ENCODE results near the gene KIRREL3. TPM values are rescaled to one million over a fixed set of nuclear protein-coding genes. Genes with fewer than 3 reads are reported as not detected.

The KIRREL3 gene
- total RNA-seq, 1 experiment from 2014 or later: 1.4 TPM

DNA sequence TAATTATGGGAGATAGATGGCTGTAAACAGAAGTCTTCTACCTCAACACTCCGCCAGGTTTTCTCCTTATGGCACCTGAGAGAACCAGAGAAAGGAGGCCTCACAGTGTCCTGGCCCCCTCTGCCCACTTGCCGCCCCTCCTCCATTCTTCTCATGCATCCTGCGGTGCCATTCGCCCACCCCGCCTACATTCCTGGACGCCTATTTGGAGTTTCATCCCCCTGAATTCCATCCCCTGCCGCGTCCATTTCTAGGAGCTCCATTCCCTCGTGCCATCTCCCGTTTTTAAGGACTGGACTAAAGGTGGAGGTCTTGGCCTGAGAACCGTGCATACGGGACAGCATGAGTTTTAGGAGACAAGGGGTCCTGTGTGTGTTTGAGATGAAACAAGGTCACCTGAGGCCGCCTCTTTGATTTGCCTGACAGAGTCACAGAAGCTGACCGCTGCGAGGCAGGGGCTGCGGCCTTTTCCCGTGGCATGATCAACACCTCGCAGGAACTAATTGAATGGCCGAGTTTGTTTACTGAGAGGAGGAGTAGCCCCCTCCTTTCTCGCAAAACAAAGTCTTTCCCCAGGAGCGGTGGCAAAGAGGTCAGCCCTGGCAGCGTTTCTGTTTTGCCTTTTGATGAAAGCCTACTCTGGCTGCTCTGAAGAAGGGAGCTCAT, 398.9 kb downstream of the KIRREL3 start:
- DNase-seq (ENCODE audit: low spot score): no peak

- no peak for DNase-seq (ENCODE audit: low spot score)
Measured at GRCh38 chr11:126601136-126601535, 399.4 kb downstream of the KIRREL3 start.

DNA sequence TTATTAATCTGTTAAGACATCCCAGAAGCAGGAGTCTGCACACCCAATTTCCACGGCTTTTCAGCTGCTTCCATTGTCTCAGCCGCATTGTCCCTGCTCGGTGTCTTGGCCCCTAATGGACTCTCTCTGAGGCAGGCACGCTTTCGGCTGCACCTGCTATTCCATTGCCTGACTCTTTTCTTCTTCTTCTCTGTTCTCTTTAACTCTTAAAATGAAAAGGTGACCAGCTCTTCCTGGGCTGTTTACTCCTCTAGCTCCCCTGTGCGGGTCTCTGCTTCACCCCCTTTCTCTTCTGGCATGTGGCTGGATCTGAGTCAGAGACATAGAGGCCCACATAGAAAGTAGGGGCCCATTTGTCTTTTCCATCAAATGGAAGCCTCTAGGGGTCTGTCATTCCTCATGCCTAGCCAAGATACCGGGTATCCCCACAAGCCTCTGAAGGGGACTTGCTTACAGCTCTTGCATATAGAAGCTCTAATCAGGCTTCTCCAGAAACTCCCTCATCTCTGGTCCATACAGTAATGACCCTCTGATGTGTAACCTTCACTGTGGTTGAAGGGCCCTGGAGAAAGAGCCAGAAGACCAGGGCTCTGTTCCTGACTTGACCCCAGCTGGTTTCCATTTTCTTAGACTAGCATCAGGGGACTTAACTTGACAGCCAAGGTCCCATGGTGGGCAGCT, 401.2 kb downstream of the KIRREL3 start:
- DNase-seq (ENCODE audit: low spot score): no peak

DNA sequence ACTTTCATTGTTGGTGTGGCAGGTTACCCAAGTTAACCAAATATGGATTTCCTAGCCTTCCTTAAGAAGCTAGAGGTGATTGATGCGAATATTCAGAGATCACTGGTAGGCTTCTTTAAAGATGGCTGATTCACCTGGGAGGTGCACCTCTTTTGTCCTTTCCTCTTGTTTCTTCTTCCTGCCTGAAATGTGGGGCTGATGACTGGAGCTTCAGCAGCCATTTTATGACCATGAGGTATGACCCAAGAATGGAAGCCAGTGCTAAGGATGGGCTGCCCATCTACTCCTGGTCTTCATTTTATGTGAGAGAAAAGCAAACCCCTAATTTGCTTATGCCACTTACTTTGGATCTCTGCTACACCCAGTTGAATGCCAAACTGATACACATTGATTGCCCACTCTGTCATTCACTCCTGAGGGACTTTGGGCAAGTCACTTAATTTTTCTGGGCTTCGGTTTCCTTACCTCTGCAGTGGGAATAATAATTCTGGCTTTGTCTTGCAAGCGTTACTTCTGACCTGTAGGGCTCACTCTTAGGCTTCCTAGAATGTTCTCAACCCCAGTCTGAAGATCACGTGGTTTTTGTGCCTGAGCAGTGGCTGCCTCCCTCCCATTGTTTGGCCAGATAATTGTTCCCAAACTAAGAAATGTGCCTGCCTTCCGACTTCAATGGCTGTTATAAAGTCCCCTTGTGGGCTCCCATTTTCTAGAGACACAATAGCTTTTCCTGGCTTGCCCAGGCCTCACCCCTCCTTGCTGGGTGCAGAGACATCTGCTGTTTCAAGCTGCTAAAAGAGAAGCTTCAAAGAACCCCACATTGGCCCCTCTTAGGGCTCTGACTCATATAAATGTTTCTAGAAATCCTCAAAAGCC, 402.0 kb downstream of the KIRREL3 start:
- DNase-seq (ENCODE audit: low spot score): no peak

DNA sequence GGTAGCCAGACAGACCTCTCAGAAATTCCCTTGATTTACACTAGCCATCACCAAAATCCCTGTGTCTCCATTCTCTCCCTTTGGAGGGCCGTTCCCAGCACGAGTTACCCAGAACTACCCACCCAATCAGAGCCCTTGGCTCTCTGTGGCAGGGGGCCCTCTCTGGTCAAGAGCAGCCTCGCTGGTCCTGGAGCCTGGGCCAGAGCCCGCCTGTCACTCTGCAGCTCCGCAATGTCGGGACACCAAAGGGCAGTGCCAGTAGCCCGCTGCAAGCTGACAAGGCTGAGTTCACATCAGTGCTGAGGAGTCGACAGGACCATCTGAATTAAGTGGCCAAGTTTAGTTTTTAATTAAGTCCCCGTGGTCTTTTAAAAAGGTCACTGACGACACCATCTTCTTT, 403.5 kb downstream of the KIRREL3 start:
- no peak for DNase-seq (ENCODE audit: low spot score)

GRCh38 chr11:126596474-126596873, 404.1 kb downstream of the KIRREL3 start:
- no peak for DNase-seq (ENCODE audit: low spot score)

DNA sequence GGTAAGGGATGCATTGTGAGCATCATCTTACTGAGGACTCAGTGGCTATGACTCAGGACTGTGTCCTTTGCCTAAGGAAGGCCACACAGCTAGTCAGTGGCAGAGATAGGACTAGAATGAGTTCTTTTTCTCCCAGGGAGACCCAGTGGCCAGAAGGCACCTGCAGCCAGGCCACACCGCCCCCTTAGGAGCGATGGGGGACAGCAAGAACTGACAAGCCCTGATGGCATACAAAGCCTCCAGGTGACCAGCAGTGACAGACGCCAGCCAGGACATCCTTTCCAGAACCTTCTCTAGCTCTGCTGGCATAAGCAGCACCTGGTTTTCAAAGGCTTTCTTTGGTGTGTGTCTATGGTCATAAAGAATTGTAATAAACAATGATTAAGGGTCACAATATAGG, 405.0 kb downstream of the KIRREL3 start:
- no peak for DNase-seq (ENCODE audit: low spot score)

DNA sequence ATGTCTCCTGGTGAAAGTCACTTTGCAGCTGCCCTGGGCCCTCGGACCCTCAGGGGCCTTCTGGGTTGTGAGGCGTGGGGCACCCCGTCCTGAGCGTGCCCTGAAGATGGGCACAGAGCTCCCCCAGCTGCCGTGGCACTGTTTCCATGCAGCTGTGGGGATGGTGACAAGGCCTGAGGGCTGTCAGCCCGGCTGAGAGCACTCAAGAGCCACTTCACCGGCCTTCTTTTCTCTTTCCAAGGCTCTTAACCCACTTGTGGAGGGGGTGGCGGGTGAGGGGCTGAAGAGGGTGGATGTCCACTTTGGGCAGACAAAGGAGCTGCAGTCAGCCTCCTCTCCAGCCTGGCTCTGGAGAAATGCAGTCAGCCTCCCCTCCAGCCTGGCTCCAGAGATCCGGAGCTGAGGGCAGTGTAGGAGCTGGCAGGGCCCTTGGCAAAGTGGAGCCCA, 405.6 kb downstream of the KIRREL3 start:
- DNase-seq (ENCODE audit: low spot score): no peak

DNA sequence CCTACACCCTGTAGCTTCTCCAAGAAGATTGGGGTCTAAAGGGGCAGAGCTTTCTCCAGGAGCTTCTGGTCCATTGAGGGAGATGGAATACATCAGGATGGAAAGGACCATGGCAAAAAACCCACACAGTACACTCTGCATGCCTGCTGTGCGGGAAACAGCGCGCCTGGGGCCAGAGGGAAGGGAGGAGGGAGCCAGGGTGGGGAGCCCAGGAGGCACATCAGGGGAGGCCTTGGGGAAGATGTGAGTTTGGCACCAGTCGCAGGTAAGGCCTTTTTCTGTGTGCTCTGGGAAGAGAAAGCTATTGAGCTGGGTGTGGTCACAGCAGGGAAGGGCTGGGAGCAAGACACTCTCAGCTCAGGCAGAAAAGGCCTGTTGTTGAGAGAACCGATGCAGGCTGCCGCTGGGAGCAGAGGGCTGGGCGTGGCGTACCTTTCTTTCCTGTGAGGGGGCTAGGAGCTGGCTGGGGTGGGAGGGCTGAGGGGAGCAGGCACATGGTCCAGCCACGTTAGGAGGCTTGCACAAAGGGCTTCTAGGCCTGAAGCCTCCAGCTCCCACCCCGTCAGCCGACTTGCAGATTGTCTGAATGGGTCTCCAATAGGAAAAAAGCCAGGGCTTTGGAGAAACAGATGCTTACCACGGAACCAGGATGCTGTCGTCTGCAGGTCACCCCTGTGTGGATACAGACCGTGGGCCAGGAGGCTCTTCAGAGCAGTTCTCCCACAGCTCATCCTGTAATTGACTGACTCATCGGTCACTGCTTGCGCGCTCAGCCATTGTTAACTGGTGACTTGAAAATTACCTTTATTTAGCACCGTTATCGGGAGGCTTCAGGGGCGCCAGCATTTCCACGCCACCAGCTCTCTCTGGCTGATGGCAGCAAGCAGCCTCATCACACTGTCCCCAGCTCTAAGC, 407.8 kb downstream of the KIRREL3 start:
- peak; percentile 17 for DNase-seq (ENCODE audit: low spot score)

DNA sequence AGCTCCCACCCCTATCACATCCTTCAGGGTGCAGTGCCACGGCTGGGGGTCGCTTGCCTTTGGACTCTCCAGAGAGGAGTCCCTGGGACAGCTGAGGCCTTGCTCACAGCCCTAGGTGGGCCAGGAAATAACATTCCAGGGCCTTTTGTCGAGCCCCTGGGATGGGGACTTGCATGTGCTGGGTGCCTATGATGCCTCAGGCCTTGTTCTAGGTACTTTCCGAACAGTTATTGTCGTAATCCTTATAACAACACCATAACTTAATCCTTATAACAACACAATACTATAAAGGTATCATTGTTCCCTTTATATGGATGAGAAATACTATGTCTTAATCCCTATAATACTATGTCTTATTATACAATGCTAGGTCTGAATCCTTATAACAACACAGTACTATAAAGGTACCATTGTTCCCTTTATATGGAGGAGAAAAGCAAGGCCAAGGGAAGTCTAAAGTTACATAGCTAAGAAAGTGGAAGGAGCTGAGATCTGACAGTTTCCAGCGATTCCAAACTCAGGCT, 408.5 kb downstream of the KIRREL3 start:
- no peak for DNase-seq (ENCODE audit: low spot score)

DNA sequence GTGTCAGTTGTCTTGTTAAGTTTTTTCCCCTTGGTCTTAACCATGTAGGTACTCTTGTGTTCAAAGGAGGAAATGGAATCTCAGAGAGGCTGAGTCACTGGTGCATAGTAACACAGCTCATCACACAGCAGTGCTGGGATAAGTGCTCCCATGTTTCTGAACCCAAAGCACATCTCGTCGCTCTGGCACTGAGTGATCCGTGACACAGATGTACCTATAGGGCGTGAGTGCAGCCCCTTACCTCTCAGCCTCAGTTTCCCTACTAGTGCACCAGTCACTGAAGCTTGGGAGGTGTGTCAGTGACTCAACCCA, 411.1 kb downstream of the KIRREL3 start:
- DNase-seq (ENCODE audit: low spot score): no peak

- no peak for DNase-seq (ENCODE audit: low spot score)
Measured at GRCh38 chr11:126588630-126589491, 411.7 kb downstream of the KIRREL3 start.

GRCh38 chr11:126587541-126587940, 413.0 kb downstream of the KIRREL3 start:
- no peak for DNase-seq (ENCODE audit: low spot score)

GRCh38 chr11:126585774-126586491, 414.6 kb downstream of the KIRREL3 start:
- DNase-seq (ENCODE audit: low spot score): peak; percentile 84

DNA sequence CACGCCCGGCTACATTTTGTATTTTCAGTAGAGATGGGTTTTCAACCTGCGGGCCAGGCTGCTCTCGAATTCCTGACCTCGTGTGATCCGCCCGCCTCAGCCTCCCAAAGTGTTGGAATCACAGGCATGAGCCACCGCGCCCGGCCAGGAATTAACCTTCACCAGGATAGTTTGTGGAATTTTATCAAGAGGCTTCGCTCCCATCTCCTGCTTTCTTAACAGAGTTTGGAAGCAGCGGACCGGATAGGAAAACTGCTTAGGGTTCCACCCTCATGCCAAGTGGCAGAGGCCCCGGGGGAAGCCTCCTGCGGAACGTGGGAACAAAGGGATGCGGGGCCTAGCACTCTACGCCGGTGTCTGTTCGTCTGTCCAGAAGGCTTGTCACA, 415.2 kb downstream of the KIRREL3 start:
- DNase-seq (ENCODE audit: low spot score): no peak

GRCh38 chr11:126583594-126584427, 416.8 kb downstream of the KIRREL3 start:
- no peak for DNase-seq (ENCODE audit: low spot score)

DNA sequence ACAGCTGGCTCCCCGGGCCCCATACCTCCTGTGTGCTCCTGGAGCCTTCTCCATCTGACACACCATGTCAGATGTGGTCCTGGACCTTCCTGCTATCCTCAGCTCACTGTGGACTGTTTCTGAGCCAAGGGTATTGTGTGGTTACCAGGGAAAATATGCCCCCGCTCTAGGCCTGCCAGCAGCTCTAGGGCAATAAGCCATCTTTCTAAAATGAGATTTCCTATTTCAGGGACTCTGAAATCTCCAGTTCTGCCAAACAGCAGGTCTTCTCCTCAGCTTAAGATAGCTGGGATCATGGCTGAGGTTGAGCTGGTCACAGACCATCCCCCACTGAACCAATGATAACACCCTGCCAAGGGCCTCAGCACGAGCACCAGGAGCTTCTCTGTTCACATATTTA, 417.5 kb downstream of the KIRREL3 start:
- DNase-seq (ENCODE audit: low spot score): no peak

DNA sequence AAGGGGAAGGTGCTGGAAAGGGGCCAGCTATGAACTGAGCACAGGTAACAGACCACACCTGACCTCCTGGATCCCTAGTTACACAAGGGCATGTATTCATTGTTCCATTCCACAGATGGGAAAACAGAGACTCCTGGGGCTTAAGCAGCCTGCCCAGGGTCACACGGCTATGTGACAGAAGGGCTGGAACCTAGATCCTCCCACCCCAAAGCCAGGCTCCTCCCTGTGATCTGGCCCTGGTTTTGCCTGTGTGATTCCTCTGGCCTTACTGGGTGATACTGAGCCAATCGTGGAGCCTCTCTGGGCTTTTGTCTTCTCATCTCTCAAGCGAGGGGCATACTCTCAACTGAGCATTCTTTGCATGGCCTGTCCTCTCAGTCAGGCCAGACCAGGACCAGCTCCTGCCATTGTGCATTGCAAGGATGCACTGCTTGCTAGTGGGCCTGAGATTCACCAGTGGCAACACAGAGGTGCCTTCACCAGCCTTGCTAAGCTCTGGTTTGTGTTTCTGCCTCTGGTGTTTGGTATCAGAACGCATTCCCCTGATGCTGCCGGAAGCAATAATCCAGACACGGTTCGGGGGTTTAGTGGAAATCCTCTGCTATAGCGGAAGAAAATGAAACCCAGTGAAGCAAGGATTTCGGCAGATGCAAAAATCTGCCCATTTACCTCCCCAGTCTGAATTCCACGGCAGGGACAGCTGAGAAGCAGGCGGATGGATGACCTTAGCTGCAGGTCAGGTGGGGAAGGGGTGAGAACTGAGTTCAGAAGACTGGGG, 418.5 kb downstream of the KIRREL3 start:
- no peak for DNase-seq (ENCODE audit: low spot score)

All from A172 (cell line).